ENCODE measurements around the gene BDKRB2.

Gene BDKRB2

GRCh38 chr14:96256407-96256806 lies 51.8 kb downstream of the BDKRB2 start:
- DNase-seq, result no peak

DNA sequence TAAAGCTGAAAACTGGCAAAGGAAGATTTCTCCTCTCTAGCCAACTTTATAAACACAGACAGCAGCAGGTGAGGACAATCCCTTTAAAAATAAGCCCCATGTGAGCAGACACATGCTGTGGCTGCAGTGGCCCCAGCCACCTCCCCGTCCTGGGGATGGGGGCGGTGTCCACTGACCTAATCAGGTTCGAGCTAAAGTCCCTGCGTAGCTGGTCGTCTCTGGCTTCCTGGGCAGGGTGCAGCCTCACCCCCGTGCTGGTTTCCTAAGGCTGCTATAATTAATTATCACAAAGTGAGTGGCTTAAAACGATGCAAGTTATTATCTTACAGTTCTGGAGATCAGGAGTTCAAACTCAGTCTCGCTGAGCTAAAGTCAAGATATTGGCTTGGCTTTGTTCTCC lies 52.4 kb downstream of the BDKRB2 start:
- no peak for DNase-seq

DNA sequence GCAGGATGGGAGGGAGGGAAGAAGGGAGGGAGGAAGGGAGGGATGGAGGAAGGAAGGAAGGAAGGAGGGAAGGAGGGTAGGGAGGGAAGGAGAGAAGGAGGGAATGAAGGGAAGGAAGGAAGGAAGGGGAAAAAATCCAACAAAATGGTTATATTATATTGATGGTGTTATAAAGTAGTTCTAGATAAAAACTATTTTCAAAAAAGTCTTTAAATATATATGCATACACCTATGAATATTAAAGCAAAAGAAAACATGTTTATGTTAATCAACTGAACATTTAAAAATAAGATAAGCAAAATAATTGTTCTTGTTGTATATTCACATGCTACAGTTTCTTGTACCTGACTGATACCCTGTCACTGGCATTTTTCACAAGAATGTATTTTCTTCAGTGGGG lies 53.3 kb downstream of the BDKRB2 start:
- no peak for DNase-seq

DNA sequence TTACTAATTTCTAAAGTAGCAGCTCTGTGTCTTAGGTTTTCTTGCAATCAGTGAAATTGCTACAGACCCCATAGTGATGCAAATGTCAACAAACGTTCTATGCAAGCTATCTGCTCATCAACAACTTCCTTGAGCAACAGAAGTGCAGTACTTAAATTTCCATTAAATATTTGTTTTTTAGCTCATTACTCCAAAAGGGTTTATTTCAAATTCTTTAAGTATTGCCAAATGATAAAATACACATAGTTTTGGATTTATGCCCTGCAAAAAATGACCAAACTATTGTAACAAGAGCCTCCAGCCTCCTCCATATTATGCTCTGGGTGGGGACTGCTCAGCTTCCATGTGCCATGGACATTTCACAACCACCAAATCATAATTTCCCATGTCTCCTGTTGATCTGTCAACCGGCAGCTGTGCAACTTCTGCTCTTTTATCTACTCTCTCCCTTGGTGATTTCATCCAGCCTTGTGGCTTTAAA lies 55.7 kb downstream of the BDKRB2 start:
- DNase-seq, result no peak

DNA sequence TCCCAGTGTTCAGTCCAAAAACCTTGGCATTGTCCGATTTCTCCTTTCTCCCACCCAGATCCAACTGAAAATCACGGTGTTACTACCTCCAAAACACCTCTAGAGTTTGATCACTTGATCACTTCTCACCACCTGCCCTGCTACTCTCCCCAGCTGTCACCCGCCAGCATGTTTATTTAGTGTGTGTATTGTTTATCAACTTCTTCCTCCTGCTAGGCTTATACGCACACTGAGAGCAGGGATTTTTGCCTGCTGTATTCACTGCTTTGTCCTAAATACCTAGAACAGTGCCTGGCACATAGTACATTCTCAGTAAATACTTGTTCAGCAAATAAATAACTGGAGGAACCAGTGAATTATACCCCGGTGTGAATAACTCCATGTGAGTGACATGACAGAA lies 56.4 kb downstream of the BDKRB2 start:
- DNase-seq, result no peak

DNA sequence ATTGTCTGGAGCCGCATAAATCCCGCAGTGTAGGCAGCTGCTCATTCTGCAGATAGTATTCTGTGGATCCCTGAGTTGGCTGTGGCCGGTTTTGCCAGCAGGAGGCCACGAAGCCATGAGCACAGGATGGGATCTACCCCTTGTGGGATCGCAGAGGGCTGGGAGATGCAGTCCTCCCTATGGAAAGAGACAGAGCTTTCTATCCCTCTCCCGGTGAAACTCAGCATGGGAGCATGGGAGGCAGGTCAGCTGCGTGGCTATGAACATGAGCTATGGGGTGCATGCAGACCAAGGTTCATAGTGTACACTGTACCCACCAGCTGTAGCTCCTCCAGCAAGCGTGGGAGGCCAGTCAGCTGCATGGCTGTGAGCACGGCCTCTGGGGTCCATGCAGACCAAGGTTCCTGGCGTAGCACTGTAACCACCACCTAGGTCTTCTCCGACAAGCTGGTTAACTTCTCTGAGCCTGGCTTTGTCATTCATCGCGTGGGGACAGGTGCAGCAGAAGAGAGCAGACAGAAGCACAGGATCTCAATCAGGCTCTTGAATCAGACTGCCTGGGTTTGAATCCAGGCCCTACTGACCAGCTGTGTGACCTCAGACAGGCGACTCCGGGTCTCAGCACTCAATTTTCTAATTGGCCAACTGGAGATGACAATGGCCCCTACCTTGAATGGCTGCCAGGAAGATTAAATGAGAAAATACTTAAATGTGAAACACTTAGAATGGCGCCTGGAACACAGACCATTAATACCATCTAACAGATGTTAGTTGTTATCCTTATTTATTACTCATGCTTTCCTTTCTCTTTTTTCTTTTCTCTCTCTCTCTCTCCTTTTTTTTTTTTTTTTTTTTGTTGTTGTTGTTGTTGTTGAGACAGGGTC lies 57.4 kb downstream of the BDKRB2 start:
- no peak for DNase-seq

GRCh38 chr14:96263347-96264199 lies 58.9 kb downstream of the BDKRB2 start:
- DNase-seq, result no peak

DNA sequence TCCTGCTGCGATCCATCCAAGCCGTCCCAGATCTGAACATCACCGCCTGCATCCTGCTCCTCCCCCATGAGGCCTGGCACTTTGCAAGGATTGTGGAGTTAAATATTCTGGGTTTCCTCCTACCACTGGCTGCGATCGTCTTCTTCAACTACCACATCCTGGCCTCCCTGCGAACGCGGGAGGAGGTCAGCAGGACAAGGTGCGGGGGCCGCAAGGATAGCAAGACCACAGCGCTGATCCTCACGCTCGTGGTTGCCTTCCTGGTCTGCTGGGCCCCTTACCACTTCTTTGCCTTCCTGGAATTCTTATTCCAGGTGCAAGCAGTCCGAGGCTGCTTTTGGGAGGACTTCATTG lies 59.5 kb downstream of the BDKRB2 start:
- DNase-seq, result no peak

GRCh38 chr14:96264853-96265252 lies 60.2 kb downstream of the BDKRB2 start:
- DNase-seq, result no peak

- DNase-seq, result no peak
Measured at GRCh38 chr14:96265383-96266095, 60.9 kb downstream of the BDKRB2 start.

- DNase-seq, result no peak
Measured at GRCh38 chr14:96267336-96267735, 62.7 kb downstream of the BDKRB2 start.

- DNase-seq, result no peak
Measured at GRCh38 chr14:96267916-96268315, 63.3 kb downstream of the BDKRB2 start.

DNA sequence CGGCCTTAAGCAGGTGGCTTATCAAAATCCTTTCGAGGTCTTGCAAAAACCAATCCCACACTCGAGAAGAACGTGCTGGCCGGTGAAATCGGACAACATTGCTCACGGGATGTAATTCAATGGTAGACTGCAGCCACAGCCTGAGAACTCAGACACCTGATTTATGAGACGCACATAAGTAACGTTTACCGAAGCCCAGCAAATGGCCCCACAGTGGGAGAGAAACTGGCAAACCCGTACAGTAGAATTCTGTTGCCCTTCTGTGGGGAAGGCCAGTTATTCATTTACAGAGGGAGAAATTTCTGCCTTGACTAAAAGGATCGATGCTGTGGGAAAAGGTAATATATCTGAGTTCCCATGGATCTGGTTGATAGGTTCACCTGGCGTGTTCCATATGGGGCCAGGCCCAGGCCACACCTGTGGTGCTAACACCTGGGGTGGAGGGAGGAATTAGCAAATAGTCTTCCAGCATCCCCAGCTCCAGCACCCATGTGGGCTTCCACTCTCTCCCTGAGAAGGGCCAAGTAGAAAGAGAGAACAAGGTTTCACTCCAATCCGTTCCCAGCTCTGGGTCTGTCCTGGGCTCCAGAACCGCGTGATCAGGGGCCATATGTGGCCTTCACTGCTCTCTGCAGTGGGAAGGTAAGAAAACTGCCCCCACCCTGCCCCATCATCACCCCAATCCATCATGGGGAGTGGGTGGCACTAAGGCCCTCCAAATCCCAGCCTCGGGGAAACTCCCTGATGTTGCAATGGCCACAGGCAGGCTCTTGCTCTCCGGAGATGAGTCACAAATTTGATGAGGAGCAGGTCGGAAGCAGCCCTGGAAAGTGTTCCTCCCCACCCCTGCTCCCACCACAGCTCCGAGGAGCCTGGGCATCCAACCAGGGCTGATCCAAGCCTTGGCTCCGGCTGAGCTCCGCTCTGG lies 64.1 kb downstream of the BDKRB2 start:
- DNase-seq, result no peak

GRCh38 chr14:96269359-96269710 lies 64.7 kb downstream of the BDKRB2 start:
- no peak for DNase-seq

- DNase-seq, result no peak
Measured at GRCh38 chr14:96270565-96271420, 66.2 kb downstream of the BDKRB2 start.

- no peak for DNase-seq
Measured at GRCh38 chr14:96271421-96271762, 66.8 kb downstream of the BDKRB2 start.

DNA sequence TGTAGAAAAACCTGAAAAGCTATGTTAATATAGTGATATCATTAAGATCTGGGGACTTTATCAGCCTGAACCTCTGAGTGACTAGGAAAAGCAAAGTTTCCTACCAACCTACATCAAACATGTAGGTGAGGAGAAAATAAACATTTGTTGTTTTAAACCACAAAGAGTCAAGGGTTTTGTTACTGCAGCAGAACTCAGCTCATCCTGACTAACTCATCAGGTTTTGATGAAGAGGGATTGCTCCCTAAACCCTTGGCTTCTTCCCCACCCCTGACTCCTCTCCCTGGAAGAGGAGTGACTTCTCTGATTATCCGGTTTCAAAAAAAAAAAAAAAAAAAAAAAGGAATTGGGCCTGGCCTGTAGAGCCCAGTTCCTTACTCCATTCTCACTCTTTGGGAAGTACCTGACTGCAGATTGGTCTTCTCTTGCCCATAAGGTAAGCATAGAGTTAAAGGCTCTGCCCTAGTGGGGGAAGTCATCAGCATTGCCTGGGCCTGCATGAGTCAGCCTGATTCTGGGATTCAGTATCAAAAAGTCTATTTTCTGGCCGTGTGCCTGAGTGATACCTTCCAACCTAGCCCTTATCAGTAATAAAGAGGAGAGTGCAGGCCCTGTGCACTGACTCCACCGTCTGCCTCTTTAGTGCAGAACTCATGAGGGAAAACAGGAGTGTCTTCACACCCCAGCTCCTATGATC lies 68.3 kb downstream of the BDKRB2 start:
- no peak for DNase-seq

- no peak for DNase-seq
Measured at GRCh38 chr14:96273629-96274028, 69.0 kb downstream of the BDKRB2 start.

DNA sequence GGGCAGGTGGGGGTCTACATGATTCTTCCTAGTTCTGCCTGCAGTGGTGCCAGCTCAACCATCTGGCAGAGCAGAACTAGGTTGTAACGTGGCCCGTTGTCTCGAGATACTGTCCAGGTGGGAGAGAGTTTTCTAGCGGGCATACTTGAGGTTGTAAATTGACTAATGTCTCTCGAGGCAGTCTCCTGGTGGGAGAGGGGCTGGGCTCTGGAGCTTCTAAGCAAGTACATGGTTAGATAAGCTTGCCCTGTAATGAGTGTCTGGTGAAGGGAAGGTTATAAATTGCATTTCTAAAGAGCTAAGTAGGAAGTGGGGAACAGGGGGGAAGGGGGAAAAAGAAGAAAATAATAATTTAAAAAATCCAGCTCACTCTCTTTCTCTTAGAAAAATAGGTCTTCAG lies 69.5 kb downstream of the BDKRB2 start:
- no peak for DNase-seq

GRCh38 chr14:96274543-96274942 lies 69.9 kb downstream of the BDKRB2 start:
- no peak for DNase-seq
